Adrenal gland (tissue), 12 donors: ENCODE results near the gene CC2D1A. TPM values are rescaled to one million over a fixed set of nuclear protein-coding genes. Genes with fewer than 3 reads are reported as not detected.

Experiments used
- DNase-seq, 7 donors: peaks; one replicate each; pipeline ENCODE4 v3.0.0-alpha.2; 2019 to 2020
- H3K27ac ChIP-seq, 5 donors: fragments of 200-600 bp; sonication (generic) in 4 of 5; 1 replicate in 3 of 5; 2 replicates in 2 of 5; pipeline versions ENCODE4 v1.5.1 to v1.8.0; 2016 to 2020; ENCODE audit warnings: mild to moderate bottlenecking in 1 of 5
- H3K27me3 ChIP-seq: fragments of 200-600 bp; 2 replicates; pipeline ENCODE4 v1.8.0; 2021
- H3K36me3 ChIP-seq, 2 donors: fragments of 200-600 bp; replicated peaks in 1 of 2; 1 replicate in 1 of 2; 2 replicates in 1 of 2; pipeline versions ENCODE4 v1.5.1 to v1.8.0; 2018 to 2022
- H3K4me1 ChIP-seq, 2 donors: fragments of 200-600 bp; replicated peaks in 1 of 2; 1 replicate in 1 of 2; 2 replicates in 1 of 2; pipeline versions ENCODE4 v1.5.1 to v1.8.0; 2018 to 2021
- H3K4me3 ChIP-seq, 4 donors: fragments of 200-600 bp; sonication (generic) in 3 of 4; one replicate each; pipeline ENCODE4 v1.5.1; 2016 to 2018
- H3K9me3 ChIP-seq, 3 donors: fragments of 200-600 bp; sonication (generic) in 1 of 3; replicated peaks in 1 of 3; 1 replicate in 2 of 3; 2 replicates in 1 of 3; pipeline versions ENCODE4 v1.5.1 to v1.8.0; 2016 to 2021
- POLR2A ChIP-seq, 2 donors: fragments of 450-650 bp; IDR thresholded peaks; one replicate each; pipeline ENCODE4 v1.6.1; 2017; ENCODE audit warnings: antibody characterized with exemption in 2 of 2, mild to moderate bottlenecking in 2 of 2, moderate library complexity in 1 of 2
- WGBS, 4 donors: extraction: QIAGEN DNeasy Blood & Tissue Kit in 2 of 4; methylation state at CpG; one replicate each; pipeline versions ENCODE4 v1.1.5 to v1.1.7; 2013 to 2017; 5-methylcytosine and 5-hydroxymethylcytosine counted together
- intact Hi-C, 2 donors: fragments of 100-400 bp; cut with DNase I; formaldehyde crosslinking; loops; one replicate each; pipeline versions ENCODE4 v1.14.1 to v1.15.0; 2022 to 2023
- polyA plus RNA-seq, 3 donors: library from polyadenylated mRNA; stranded (reverse); fragments of 200-250 nt in 2 of 3; fragments of 350-450 nt in 1 of 3; fragmentation: Illumina TruSeq in 1 of 3; extraction: RNeasy Lipid Tissue Mini Kit (QIAGEN cat#74804) in 1 of 3; gene quantifications; one replicate each; pipeline ENCODE4 v1.2.3, GENCODE V29; 2013 to 2014
- total RNA-seq, 9 donors: library from RNA; depleted of rRNA in 4 of 9; stranded (reverse); fragments of >200 nt in 4 of 9; fragments of 120-200 nt in 1 of 9; fragmentation: NEBNext Ultra II Directional in 1 of 9; extraction: Animal tissue kit (Norgen Biotek cat#: 25700) in 1 of 9; gene quantifications; one replicate each; pipeline versions ENCODE4 v1.1.0 to v1.2.4, GENCODE V29; 2013 to 2023
- TF ChIP-seq, protein P1 (sequence below), 6 experiments: fragments of 450-650 bp in 4 of 6; fragments of 200-600 bp in 2 of 6; sonication (generic) in 1 of 6; IDR thresholded peaks; 1 replicate in 5 of 6; 2 replicates in 1 of 6; pipeline versions ENCODE4 v1.5.1 to v1.8.0; 2016 to 2021; ENCODE audit warnings: antibody characterized with exemption in 6 of 6, mild to moderate bottlenecking in 2 of 6, moderate library complexity in 1 of 6
- donor health status: healthy with polysubstance abuse.
- donor health status: Bipolar disorder and iron deficiency.
- donor health status: DM: yes; HTN: yes; CAD: no.
- donor health status: DM: no; HTN: no; CAD: no.
- donor health status: DM: no; HTN: no; CAD: no.
- donor health status: DM: yes; HTN: yes; CAD: no.

Gene CC2D1A
- total and polyA plus RNA-seq, 12 donors = 9.0 to 125 (median 31.1) TPM

DNA sequence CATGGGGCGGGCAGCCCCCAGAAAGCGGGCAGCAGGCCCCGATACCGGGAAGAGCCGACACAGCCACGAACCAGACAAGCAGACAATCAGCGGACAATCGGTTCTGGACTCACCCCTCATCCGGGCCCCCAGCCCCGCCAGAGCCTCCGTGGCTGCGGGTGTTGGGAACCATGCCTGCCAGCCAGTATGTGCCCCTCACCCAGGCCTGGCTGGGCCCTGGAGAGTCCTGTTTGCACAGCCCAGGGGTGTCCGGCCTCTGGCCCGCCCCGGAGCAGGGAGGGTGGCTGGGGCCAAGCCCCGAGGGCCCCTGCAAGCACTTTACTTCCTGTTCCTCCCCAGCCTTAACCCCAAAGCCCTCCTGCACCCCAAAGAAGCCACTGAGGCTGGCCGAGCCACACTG lies 24.4 kb downstream of the CC2D1A start:
- WGBS, 4 donors = 86 to 90% (median 88%) methylated on average over 1 to 17 of the region's 17 CpGs
- no peaks in the 10 kb centered on the region for H3K4me1 ChIP-seq
- no peak overlapping the region for H3K27ac ChIP-seq
- intact Hi-C loops = no loop called here
- no peaks in the 10 kb centered on the region for H3K9me3 ChIP-seq
- peaks cover 0 to 18% of the 10 kb centered on the region in 2 donors for H3K36me3 ChIP-seq
- H3K27me3 ChIP-seq = no peaks in the 10 kb centered on the region
- TF ChIP-seq, protein P1, sequence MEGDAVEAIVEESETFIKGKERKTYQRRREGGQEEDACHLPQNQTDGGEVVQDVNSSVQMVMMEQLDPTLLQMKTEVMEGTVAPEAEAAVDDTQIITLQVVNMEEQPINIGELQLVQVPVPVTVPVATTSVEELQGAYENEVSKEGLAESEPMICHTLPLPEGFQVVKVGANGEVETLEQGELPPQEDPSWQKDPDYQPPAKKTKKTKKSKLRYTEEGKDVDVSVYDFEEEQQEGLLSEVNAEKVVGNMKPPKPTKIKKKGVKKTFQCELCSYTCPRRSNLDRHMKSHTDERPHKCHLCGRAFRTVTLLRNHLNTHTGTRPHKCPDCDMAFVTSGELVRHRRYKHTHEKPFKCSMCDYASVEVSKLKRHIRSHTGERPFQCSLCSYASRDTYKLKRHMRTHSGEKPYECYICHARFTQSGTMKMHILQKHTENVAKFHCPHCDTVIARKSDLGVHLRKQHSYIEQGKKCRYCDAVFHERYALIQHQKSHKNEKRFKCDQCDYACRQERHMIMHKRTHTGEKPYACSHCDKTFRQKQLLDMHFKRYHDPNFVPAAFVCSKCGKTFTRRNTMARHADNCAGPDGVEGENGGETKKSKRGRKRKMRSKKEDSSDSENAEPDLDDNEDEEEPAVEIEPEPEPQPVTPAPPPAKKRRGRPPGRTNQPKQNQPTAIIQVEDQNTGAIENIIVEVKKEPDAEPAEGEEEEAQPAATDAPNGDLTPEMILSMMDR (IDR thresholded peaks at IDR 0.05) = no peak
- no peak for TF ChIP-seq POLR2A (IDR thresholded peaks at IDR 0.05)
- H3K4me3 ChIP-seq = no peak overlapping the region
- no peak for DNase-seq

DNA sequence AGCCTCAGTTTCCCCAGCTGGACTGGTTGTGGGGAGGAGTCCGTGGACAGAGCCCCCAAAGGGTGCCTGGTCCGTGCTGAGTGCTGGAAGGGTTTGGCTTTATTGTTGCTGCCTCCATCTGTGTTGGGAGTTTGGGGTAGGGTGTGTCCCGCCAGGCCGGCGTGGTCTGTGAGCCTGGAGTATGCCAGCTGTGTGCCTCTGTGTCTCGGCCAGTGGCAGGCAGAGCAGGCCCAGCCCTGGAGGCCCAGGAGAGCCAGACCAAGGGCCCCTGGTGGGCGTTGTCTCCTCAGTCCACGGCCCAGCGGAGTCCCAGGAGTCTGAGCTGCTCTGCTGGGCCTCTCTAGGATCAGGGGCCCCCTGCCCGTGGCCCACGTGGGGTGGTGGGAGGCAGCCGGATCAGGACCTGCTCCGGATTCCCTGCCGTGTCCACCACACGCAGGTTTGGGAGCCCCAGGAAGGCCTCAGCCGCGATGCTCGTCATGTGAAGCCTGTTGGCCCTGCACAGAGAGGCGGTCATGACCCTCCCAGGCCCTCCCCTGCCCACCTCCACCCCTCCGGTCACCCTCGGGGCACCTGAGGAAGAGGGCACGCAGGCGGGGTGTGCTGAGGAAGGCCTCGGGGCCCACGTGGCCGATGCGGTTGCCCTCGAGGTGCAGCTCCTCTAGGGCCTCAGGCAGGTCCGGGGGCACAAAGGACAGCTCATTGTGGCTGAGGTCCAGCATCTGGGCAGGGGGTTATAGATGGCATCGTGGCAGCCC lies 25.6 kb downstream of the CC2D1A start:
- peaks cover 0 to 13% of the 10 kb centered on the region in 2 donors for H3K36me3 ChIP-seq
- H3K4me3 ChIP-seq = no peak overlapping the region
- TF ChIP-seq POLR2A (IDR thresholded peaks at IDR 0.05) = no peak
- TF ChIP-seq, protein P1 (IDR thresholded peaks at IDR 0.05) = no peak
- no peaks in the 10 kb centered on the region for H3K27me3 ChIP-seq
- H3K9me3 ChIP-seq = no peaks in the 10 kb centered on the region
- intact Hi-C loops = no loop called here
- H3K4me1 ChIP-seq = no peaks in the 10 kb centered on the region
- H3K27ac ChIP-seq = no peak overlapping the region
- WGBS, 4 donors = 85 to 97% (median 87%) methylated on average over 6 to 30 of the region's 30 CpGs
- no peak for DNase-seq

DNA sequence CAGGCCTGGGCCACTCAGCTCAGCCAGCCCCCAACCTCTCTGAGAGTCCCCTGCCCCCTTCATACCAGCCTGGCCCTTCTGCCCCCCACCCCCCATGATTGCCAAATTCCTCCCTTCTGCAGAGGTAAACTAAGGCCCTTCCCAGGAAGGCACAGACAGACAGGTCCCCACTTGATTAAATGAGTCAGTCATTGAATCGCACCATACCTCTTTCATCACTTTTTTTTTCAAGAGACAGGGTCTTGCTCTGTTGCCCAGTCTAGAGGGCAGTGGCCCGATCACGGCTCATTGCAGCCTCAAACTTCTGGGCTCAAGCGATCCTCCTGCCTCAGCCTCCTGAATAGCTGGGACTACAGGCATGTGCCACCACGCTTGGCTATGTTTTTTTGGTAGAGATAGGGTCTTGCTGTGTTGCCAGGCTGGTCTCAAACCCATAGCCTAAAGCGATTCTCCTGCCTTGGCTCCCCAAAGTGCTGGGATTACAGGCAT lies 26.2 kb downstream of the CC2D1A start:
- H3K4me3 ChIP-seq = no peak overlapping the region
- intact Hi-C loops = no loop called here
- H3K27me3 ChIP-seq = no peaks in the 10 kb centered on the region
- H3K36me3 ChIP-seq = peaks cover 0 to 8% of the 10 kb centered on the region in 2 donors
- 86 to 91% (median 89%) methylated on average over 6 of the region's 6 CpGs for WGBS, 4 donors
- no peak overlapping the region for H3K27ac ChIP-seq
- H3K9me3 ChIP-seq = no peaks in the 10 kb centered on the region
- DNase-seq = no peak
- TF ChIP-seq, protein P1 (IDR thresholded peaks at IDR 0.05) = no peak
- TF ChIP-seq POLR2A (IDR thresholded peaks at IDR 0.05) = no peak
- H3K4me1 ChIP-seq = no peaks in the 10 kb centered on the region

DNA sequence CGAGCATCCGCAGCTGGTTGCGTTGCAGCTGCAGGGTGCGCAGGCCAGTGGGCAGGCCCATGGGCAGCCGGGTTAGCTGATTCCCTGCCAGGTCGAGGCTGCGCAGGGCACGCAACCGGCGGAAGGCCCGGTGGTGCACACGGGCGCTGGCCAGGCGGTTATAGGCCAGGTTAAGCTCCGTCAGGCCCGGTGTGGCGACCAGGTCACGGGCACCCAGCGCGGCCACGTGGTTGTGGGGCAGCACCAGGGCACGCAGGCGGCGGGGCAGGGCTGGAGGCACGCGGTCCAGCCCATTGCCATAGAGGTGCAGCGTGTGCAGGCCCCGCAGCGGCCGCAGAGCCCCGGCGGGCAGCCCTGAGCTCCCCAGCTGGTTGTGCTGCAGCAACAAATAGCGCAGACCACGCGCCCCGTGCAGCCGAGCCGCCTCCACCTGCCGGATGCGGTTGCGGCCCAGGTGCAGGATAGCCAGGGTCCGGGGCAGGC lies 27.0 kb downstream of the CC2D1A start:
- TF ChIP-seq, protein P1 (IDR thresholded peaks at IDR 0.05) = no peak
- no peak for TF ChIP-seq POLR2A (IDR thresholded peaks at IDR 0.05)
- no peaks in the 10 kb centered on the region for H3K27me3 ChIP-seq

More for the DNA sequence above, 27.0 kb downstream of the CC2D1A start:
- H3K9me3 ChIP-seq = no peaks in the 10 kb centered on the region
- H3K27ac ChIP-seq = no peak overlapping the region
- peaks cover 0 to 5% of the 10 kb centered on the region in 2 donors for H3K36me3 ChIP-seq
- DNase-seq = no peak
- intact Hi-C loops = no loop called here
- H3K4me1 ChIP-seq = no peaks in the 10 kb centered on the region
- no peak overlapping the region for H3K4me3 ChIP-seq
- WGBS, 4 donors = 81 to 87% (median 87%) methylated on average over 13 to 42 of the region's 42 CpGs
